Measurements from ENCODE around the gene EVX1.

GRCh38 chr7:27297356-27297755 lies 54.8 kb downstream of the EVX1 start:
- TF ChIP-seq, protein P1, sequence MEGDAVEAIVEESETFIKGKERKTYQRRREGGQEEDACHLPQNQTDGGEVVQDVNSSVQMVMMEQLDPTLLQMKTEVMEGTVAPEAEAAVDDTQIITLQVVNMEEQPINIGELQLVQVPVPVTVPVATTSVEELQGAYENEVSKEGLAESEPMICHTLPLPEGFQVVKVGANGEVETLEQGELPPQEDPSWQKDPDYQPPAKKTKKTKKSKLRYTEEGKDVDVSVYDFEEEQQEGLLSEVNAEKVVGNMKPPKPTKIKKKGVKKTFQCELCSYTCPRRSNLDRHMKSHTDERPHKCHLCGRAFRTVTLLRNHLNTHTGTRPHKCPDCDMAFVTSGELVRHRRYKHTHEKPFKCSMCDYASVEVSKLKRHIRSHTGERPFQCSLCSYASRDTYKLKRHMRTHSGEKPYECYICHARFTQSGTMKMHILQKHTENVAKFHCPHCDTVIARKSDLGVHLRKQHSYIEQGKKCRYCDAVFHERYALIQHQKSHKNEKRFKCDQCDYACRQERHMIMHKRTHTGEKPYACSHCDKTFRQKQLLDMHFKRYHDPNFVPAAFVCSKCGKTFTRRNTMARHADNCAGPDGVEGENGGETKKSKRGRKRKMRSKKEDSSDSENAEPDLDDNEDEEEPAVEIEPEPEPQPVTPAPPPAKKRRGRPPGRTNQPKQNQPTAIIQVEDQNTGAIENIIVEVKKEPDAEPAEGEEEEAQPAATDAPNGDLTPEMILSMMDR (IDR thresholded peaks at IDR 0.05 in 8 of 11, conservative IDR thresholded peaks at IDR 0.05 in 3 of 11): no peak
- TF ChIP-seq POLR2AphosphoS5 (IDR thresholded peaks at IDR 0.05): no peak
- no peak for TF ChIP-seq POLR2A (IDR thresholded peaks at IDR 0.05)

Measured in spleen (tissue), 7 donors.